22Rv1 (cell line): ENCODE measurements around the gene CNPY3.
A peak's percentile ranks its signal among the peaks of the same experiment; 100 is the strongest.
"Not testable (repeated sequence)": the region's sequence is repeated elsewhere in the genome, so short reads cannot be mapped to it uniquely, and the experiment has no call there.

Experiments used
- H3K27ac ChIP-seq: fragments of 450-650 bp; 2 replicates; pipeline ENCODE4 v1.5.1; 2017
- ZFX ChIP-seq: fragments of 450-650 bp; IDR thresholded peaks from 2 replicates; pipeline ENCODE4 v1.6.1; 2017; ENCODE audit warnings: antibody characterized with exemption, borderline replicate concordance
- TF ChIP-seq, protein P1 (sequence below): fragments of 450-650 bp; IDR thresholded peaks from 2 replicates; pipeline ENCODE4 v1.5.1; 2017; ENCODE audit warnings: mild to moderate bottlenecking

Gene CNPY3

DNA sequence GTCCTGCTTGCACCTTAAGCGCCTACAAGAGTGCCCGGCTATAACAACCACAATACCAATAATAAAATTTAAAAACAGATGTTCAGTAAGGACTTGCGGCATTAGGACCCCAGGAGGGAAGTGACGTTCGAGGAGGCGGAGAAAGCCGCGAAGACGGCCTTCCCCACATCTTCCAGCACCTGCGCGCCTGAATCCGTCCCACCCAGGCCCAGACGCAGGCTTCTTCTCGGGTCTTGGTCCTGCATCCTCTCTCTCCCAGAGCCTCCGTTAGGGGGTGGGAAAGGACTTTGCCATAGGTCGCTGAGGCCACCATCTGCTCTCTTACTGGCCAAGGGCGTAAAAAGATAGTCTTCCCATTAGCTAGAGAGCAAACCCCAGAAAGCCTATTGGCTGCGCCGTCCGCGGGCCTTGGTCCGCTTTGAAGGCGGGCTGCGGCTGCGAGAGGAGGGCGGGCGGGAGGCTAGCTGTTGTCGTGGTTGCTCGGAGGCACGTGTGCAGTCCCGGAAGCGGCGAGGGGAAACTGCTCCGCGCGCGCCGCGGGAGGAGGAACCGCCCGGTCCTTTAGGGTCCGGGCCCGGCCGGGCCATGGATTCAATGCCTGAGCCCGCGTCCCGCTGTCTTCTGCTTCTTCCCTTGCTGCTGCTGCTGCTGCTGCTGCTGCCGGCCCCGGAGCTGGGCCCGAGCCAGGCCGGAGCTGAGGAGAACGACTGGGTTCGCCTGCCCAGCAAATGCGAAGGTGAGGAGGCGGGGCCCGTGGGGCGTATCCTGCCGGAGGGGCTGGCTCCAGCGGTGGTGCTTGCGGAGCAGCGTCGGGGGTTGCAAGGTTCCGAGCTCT, at the start of gene CNPY3:
CNPY3 (plus strand) TSS at position 495 of the 835 bp plus-strand sequence; CDS start at position 586, 91 bp downstream.
- no peak for TF ChIP-seq ZFX
- TF ChIP-seq, protein P1, sequence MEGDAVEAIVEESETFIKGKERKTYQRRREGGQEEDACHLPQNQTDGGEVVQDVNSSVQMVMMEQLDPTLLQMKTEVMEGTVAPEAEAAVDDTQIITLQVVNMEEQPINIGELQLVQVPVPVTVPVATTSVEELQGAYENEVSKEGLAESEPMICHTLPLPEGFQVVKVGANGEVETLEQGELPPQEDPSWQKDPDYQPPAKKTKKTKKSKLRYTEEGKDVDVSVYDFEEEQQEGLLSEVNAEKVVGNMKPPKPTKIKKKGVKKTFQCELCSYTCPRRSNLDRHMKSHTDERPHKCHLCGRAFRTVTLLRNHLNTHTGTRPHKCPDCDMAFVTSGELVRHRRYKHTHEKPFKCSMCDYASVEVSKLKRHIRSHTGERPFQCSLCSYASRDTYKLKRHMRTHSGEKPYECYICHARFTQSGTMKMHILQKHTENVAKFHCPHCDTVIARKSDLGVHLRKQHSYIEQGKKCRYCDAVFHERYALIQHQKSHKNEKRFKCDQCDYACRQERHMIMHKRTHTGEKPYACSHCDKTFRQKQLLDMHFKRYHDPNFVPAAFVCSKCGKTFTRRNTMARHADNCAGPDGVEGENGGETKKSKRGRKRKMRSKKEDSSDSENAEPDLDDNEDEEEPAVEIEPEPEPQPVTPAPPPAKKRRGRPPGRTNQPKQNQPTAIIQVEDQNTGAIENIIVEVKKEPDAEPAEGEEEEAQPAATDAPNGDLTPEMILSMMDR = no peak
- H3K27ac ChIP-seq = peak within 1 kb of the TSS; percentile 98

DNA sequence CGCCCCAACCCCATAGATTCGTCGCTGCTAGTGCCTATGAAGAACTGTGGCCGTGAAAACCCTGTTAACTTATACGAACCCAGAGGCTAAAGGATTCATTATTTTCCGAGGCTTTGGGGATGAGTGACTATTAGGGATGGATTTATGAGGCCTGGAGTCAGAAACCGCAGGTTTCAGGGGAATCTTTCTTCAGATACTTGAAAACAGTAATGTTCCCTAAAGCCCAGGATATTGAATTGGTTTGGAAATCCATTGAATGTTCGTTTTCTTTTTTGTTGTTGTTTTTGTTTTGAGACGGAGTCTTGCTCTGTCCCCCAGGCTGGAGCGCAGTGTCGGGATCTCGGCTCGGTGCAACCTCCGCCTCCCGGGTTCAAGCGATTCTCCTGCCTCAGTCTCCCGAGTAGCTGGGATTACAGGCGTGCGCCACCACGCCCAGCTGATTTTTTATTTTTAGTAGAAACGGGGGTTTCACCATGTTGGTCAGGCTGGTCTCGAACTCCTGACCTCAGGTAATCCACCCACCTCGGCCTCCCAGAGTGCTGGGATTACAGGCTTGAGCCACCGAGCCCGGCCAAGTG, 49.0 kb upstream of the CNPY3 start:
- H3K27ac ChIP-seq = peak overlapping the region; percentile 96

DNA sequence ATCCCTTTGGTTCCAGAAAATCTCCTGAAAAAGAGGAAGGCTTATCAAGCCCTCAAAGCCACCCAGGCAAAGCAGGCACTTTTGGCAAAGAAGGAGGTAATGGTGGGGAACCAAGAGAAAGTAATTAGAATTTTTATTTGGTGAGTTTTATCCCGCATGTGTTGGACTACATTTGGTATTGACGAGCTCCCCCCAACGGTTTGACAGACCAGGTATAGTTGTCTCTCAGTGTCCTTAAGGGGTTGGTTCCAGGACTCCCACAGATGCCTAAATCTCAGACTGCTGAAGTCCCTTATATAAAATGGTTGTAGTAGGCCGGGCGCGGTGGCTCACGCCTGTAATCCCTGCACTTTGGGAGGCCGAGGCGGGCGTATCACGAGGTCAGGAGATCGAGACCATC, 48.4 kb upstream of the CNPY3 start:
- H3K27ac ChIP-seq = peak overlapping the region; percentile 96

DNA sequence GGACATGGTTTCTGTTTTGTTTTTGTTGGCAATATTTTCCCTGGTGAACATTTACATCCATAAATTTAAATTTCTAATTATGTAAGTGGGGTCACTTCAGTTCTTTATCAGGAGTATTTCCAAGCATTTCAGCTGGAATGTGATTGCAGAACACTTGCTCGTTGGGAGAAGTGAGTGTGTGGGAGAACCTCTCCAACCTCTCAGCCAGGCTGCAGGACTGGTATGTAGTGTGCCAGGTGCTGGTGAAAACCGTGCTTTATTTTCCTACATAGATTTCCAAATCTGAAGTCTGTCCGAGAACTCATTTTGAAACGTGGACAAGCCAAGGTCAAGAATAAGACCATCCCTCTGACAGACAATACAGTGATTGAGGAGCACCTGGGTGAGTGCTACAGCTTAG, 43.6 kb upstream of the CNPY3 start:
- TF ChIP-seq, protein P1 = no peak
- TF ChIP-seq ZFX = no peak
- no peak overlapping the region for H3K27ac ChIP-seq

DNA sequence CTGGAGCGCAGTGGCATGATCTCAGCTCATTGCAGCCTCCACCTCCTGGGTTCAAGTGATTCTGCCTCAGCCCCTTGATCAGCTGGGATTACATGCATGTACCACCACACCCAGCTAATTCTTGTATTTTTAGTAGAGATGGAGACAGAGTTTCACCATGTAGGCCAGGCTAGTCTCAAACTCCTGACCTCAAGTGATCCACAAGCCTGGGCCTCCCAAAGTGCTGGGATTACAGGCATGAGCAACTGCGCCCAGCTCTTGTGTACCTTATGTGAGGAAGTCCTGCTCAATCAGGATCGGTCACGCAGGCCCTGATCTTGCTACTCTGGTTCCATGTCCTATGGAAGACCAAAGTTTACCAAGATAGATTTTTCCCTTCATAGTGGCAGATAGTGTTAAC, 41.1 kb upstream of the CNPY3 start:
- H3K27ac ChIP-seq = not testable (repeated sequence)

DNA sequence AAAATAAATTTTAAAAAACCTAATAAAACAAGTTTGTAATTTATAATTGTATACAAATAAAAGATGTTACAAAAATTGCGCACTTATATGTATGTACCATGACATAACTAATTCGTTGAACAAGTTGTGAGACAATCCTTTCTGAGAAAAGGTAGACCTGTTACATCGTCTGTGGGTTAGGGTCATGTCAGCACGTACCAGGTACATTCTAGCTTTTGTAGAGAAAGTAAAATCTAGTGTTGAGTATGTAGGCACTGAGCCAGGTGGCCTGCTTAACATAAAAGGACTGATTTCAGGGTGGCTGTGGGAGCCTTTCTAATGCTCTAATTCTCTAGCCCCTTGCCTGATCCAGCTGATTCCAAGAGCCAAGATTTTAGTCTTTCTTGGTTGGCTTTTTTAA, 39.5 kb upstream of the CNPY3 start:
- peak overlapping the region; percentile 95 for H3K27ac ChIP-seq
- TF ChIP-seq ZFX = no peak
- TF ChIP-seq, protein P1 = no peak

DNA sequence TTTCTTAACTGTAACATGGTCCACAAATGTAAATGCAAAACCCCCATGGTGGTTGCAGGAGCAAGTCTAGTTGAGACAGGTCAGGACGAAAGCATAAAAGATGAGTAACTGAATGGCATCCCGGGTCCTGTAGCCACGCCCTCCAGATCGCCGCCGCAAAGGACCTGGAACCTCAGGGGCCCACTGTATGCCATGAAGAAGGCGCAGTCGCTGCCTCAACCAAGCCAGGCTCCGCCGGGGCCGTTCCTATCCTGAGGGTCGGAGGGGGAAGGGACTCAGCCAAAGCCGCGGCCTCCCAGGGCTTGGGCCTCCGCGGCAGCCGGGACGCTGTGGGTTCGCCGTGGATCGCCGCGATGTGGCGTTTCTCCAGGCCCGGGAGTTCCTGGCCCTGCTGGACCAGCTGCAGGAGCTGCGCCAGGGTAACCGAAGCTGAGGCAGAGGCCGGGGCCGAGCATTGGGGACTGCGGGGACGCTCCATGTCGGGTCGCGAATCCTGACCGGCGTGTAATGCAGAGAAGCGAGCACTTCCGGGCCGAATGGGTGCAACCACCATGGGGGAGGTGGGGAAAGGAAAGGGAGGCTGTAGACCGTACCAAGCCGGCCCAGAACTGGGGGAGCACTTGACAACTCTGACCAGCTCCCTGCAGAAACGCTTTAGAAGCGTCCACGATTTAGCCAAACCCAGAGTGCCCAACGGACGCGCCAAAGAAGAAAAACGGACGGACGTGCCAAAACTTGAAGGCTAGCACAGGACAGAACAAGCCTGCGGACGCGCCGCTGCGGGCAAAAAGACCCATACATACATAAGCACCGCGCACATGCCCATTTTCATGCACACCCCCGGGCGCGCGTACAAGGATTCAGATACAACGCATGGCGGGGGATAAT, 38.7 kb upstream of the CNPY3 start:
- TF ChIP-seq, protein P1 = peak; percentile 5; the same call in 1 of the 2 replicates
- TF ChIP-seq ZFX = no peak
- peak overlapping the region; percentile 95 for H3K27ac ChIP-seq

DNA sequence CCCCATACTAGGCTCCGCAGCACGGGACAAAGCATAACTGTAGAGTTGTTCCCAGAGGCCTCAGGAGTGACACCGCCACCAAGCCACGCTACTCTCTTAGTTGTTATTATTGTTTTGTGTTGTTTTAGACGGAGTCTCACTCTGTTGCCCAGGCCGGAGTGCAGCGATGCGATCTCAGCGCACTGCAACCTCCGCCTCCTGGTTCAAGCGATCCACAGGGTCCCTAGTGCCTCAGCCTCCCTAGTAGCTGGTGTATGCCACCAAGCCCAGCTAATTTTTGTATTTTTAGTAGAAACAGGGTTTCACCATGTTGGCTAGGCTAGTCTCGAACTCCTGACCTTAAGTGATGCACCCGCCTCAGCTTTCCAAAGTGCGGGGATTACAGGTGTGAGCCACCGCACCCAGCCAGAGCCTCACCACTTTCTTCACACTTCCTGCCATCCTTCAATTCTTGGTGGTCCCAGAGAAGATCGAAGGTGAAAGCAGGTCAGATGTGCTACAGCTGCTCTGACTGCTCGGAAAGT, 38.0 kb upstream of the CNPY3 start:
- TF ChIP-seq, protein P1 = no peak
- no peak for TF ChIP-seq ZFX
- H3K27ac ChIP-seq = peak overlapping the region; percentile 95

DNA sequence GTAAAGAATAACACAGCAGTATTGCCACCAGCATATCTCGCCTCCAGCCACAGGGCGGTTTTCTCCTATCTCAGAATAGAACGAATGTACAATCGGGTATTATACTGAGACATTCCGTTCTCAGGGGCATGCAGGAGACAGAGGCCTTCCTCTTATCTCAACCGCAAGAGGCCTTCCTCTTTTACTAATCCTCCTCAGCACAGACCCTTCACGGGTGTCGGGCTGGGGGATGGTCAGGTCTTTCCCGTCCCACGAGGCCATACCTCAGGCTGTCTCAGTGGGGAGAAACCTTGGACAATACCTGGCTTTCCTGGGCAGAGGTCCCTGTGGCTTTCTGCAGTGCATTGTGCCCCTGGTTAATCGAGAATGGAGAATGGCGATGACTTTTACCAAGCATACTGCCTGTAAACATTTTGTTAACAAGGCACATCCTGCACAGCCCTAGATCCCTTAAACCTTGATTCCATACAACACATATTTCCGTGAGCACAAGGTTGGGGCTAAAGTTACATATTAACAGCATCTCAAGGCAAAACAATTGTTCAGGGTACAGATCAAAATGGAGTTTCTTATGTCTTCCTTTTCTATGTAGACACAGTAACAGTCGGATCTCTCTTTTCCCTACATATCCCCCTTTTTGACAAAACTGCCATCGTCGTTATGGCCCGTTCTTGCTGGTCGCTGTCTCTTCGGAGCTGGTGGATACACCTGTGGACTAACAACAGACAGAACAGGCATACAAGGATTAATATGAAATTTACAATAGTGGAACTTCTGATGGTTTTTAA, 35.0 kb upstream of the CNPY3 start:
- not testable (repeated sequence) for H3K27ac ChIP-seq
